ENCODE data around the gene STRN4.

DNA sequence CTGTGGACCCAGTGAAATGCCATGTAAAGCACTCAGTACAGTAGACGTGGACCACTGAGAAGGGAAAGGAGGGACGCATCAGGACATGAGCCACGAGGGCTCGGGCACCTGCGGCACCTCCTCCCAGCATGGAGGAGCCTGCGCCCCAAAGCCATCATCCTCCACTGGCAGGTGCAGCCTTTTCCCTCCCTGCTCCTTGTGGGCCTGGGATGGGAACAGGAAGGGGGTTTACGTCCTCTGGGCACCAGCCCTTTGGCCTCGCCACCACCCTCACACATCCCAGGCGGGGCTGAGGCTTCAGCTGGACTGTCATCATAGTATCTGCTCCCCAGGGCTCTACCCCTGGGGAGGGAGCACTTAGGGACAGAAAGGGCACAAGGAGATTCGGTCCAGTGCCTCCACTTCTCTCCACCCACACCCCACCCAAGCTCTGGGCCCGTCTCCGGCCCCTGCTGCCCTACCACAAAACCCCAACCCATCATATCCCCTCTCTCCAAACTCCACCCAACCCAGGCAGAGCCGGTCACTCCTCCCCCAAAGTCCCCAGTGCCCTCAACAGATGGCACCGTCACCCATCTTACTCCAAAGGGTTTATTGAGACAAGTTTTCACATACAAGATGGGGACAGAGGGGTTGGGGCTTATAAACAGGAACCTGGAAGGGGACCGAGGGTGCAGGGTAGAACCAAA lies 27.2 kb downstream of the STRN4 start:
- TF ChIP-seq, protein P1, sequence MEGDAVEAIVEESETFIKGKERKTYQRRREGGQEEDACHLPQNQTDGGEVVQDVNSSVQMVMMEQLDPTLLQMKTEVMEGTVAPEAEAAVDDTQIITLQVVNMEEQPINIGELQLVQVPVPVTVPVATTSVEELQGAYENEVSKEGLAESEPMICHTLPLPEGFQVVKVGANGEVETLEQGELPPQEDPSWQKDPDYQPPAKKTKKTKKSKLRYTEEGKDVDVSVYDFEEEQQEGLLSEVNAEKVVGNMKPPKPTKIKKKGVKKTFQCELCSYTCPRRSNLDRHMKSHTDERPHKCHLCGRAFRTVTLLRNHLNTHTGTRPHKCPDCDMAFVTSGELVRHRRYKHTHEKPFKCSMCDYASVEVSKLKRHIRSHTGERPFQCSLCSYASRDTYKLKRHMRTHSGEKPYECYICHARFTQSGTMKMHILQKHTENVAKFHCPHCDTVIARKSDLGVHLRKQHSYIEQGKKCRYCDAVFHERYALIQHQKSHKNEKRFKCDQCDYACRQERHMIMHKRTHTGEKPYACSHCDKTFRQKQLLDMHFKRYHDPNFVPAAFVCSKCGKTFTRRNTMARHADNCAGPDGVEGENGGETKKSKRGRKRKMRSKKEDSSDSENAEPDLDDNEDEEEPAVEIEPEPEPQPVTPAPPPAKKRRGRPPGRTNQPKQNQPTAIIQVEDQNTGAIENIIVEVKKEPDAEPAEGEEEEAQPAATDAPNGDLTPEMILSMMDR (IDR thresholded peaks at IDR 0.05), result no peak
- TF ChIP-seq EZH2 (IDR thresholded peaks at IDR 0.05; ENCODE audit: borderline replicate concordance, insufficient read depth, low read depth, low read length, poor library complexity, severe bottlenecking), result no peak
